IMR-90 (cell line): ENCODE results near the gene TXNDC16. TPM values are rescaled to one million over a fixed set of nuclear protein-coding genes. Genes with fewer than 3 reads are reported as not detected.

ENCODE experiments used
- ATAC-seq: fragments of 200-7000 bp; cut with Tn5 transposase; 2 replicates; pipeline ENCODE4 v1.9.1; 2020; ENCODE audit warnings: low read depth, mild to moderate bottlenecking, moderate library complexity
- BruUV-seq: library from RNA; stranded (reverse); fragments of 400-500 nt; replicated peaks from 2 replicates; lab custom pipeline; 2021; lab: Mats Ljungman, UMichigan
- CTCF ChIA-PET: fragments of 300-600 bp; formaldehyde crosslinking; extraction: SDS; loops from one replicate; lab custom pipeline; 2021; ENCODE audit warnings: antibody characterized with exemption; lab: Yijun Ruan, JAX
- POLR2A ChIA-PET: fragments of 300-600 bp; sonication (Branson Sonifier 250); formaldehyde crosslinking; loops from one replicate; lab custom pipeline; 2022; ENCODE audit warnings: antibody characterized with exemption; ENCODE audit not compliant: unreplicated experiment; lab: Charles Lee
- DNase-seq: peaks from one replicate; pipeline ENCODE4 v3.0.0; 2013
- H2AFZ ChIP-seq: replicated peaks from 2 replicates; pipeline ENCODE3; 2013; ENCODE audit warnings: low read length, mild to moderate bottlenecking; ENCODE audit not compliant: poor library complexity
- H2AK5ac ChIP-seq: 2 replicates; pipeline ENCODE4 v1.6.1; 2013; ENCODE audit warnings: low read depth, low read length, inconsistent platforms
- H2AK9ac ChIP-seq: replicated peaks from 2 replicates; pipeline ENCODE3; 2013; ENCODE audit warnings: mild to moderate bottlenecking, low read depth, low read length, moderate library complexity; ENCODE audit not compliant: poor library complexity
- H2BK120ac ChIP-seq: 2 replicates; pipeline ENCODE4 v1.6.1; 2013; ENCODE audit warnings: low read depth, low read length, inconsistent platforms
- H2BK15ac ChIP-seq: 3 replicates; pipeline ENCODE4 v1.6.1; 2013; ENCODE audit warnings: low read depth, low read length, inconsistent platforms
- H2BK20ac ChIP-seq: 2 replicates; pipeline ENCODE4 v1.6.1; 2013; ENCODE audit warnings: low read depth, mild to moderate bottlenecking, inconsistent platforms, low read length, moderate library complexity
- H2BK5ac ChIP-seq: 2 replicates; pipeline ENCODE4 v1.6.1; 2013; ENCODE audit warnings: mild to moderate bottlenecking, low read depth, low read length, inconsistent platforms; ENCODE audit not compliant: poor library complexity, severe bottlenecking
- H3K14ac ChIP-seq: replicated peaks from 2 replicates; pipeline ENCODE4 v1.6.1; 2013; ENCODE audit warnings: low read depth, low read length, inconsistent platforms
- H3K18ac ChIP-seq: 2 replicates; pipeline ENCODE4 v1.6.1; 2013; ENCODE audit warnings: low read depth, low read length, control low read depth
- H3K23ac ChIP-seq: 2 replicates; pipeline ENCODE4 v1.6.1; 2013; ENCODE audit warnings: low read depth, low read length, inconsistent platforms
- H3K27ac ChIP-seq: 2 replicates; pipeline ENCODE4 v1.5.1; 2013; ENCODE audit warnings: mild to moderate bottlenecking, control low read depth, low read length; ENCODE audit not compliant: insufficient read depth
- H3K27me3 ChIP-seq: 2 replicates; pipeline ENCODE4 v1.6.1; 2013; ENCODE audit warnings: low read length; ENCODE audit not compliant: control insufficient read depth, insufficient read depth
- H3K36me3 ChIP-seq: 2 replicates; pipeline ENCODE4 v1.6.1; 2013; ENCODE audit warnings: low read length, mixed read lengths; ENCODE audit not compliant: control insufficient read depth, insufficient read depth
- H3K4ac ChIP-seq: 2 replicates; pipeline ENCODE4 v1.6.1; 2013; ENCODE audit warnings: low read depth, low read length, inconsistent platforms
- H3K4me1 ChIP-seq: 2 replicates; pipeline ENCODE4 v1.6.1; 2013; ENCODE audit warnings: low read length, mixed read lengths; ENCODE audit not compliant: control insufficient read depth, insufficient read depth
- H3K4me2 ChIP-seq: 2 replicates; pipeline ENCODE4 v1.6.1; 2013; ENCODE audit warnings: low read depth, mild to moderate bottlenecking, control low read depth, low read length, moderate library complexity
- H3K4me3 ChIP-seq: 2 replicates; pipeline ENCODE4 v1.5.1; 2013; ENCODE audit warnings: low read depth, mild to moderate bottlenecking, control low read depth, low read length, moderate library complexity; ENCODE audit not compliant: insufficient read depth
- H3K56ac ChIP-seq: 2 replicates; pipeline ENCODE4 v1.6.1; 2013; ENCODE audit warnings: low read length, inconsistent platforms; ENCODE audit not compliant: insufficient read depth; ENCODE audit errors: extremely low read depth
- H3K79me1 ChIP-seq, 2 experiments: 2 replicates each; pipeline ENCODE4 v1.6.1; 2013; ENCODE audit warnings: low read length in 2 of 2, inconsistent platforms in 1 of 2, low read depth in 1 of 2
- H3K9ac ChIP-seq: 2 replicates; pipeline ENCODE4 v1.6.1; 2013; ENCODE audit warnings: low read depth, low read length, control low read depth
- H3K9me1 ChIP-seq: 2 replicates; pipeline ENCODE4 v1.6.1; 2013; ENCODE audit warnings: low read length, inconsistent platforms; ENCODE audit not compliant: insufficient read depth
- H3K9me3 ChIP-seq: 2 replicates; pipeline ENCODE4 v1.6.1; 2013; ENCODE audit warnings: low read length; ENCODE audit not compliant: control insufficient read depth, insufficient read depth
- H4K20me1 ChIP-seq: 2 replicates; pipeline ENCODE4 v1.6.1; 2013; ENCODE audit warnings: low read length, inconsistent platforms; ENCODE audit not compliant: insufficient read depth
- H4K5ac ChIP-seq: 2 replicates; pipeline ENCODE4 v1.6.1; 2013; ENCODE audit warnings: mild to moderate bottlenecking, low read depth, low read length, control low read depth
- H4K8ac ChIP-seq, 2 experiments: 2 replicates each; pipeline ENCODE4 v1.6.1; 2013; ENCODE audit warnings: low read depth in 2 of 2, low read length in 2 of 2, control low read depth in 1 of 2, inconsistent platforms in 1 of 2
- H4K91ac ChIP-seq: 2 replicates; pipeline ENCODE4 v1.6.1; 2013; ENCODE audit warnings: low read depth, low read length, inconsistent platforms; ENCODE audit not compliant: insufficient read depth
- CHD1 ChIP-seq: IDR thresholded peaks from 2 replicates; pipeline ENCODE4 v1.6.1; 2012; ENCODE audit warnings: low read depth, low read length, improper control_type of control experiment
- MAZ ChIP-seq: IDR thresholded peaks from 2 replicates; pipeline ENCODE4 v1.6.1; 2012; ENCODE audit warnings: low read depth, mild to moderate bottlenecking, low read length, improper control_type of control experiment, moderate library complexity, borderline replicate concordance
- POLR2A ChIP-seq: IDR thresholded peaks from 2 replicates; pipeline ENCODE4 v1.6.1; 2012; ENCODE audit warnings: mild to moderate bottlenecking, low read depth, low read length
- RCOR1 ChIP-seq: IDR thresholded peaks from 2 replicates; pipeline ENCODE4 v1.6.1; 2012; ENCODE audit warnings: mild to moderate bottlenecking, low read length, improper control_type of control experiment; ENCODE audit not compliant: insufficient replicate concordance
- RFX5 ChIP-seq: IDR thresholded peaks from 2 replicates; pipeline ENCODE4 v1.8.0; 2012; ENCODE audit warnings: low read depth, mild to moderate bottlenecking, low read length, moderate library complexity
- WGBS, 2 experiments: methylation state at CpG; one replicate each; pipeline versions ENCODE4 v1.1.5 to v1.1.7; 2013; ENCODE audit warnings: missing lambda C conversion rate in 2 of 2; ENCODE audit not compliant: insufficient read length in 1 of 2; ENCODE audit errors: extremely low coverage in 2 of 2; 5-methylcytosine and 5-hydroxymethylcytosine counted together
- dilution Hi-C: fragments of 300-500 bp; cut with HindIII; formaldehyde crosslinking; loops from one replicate; pipeline ENCODE4 v1.14.3; 2018; ENCODE audit warnings: low sequenced_read_pairs; ENCODE audit not compliant: unreplicated experiment
- in situ Hi-C: fragments of 300-500 bp; cut with MboI; formaldehyde crosslinking; loops from 3 replicates; pipeline ENCODE4 v1.14.3; 2019; ENCODE audit warnings: low sequenced_read_pairs, inconsistent platforms, mixed read lengths
- intact Hi-C: fragments of 100-400 bp; cut with micrococcal nuclease; formaldehyde crosslinking; loops from 2 replicates; pipeline ENCODE4 v1.10.0; 2022
- polyA plus RNA-seq, 3 experiments: library from polyadenylated mRNA; depleted of rRNA; stranded (reverse); fragments of >200 nt; gene quantifications; 2 replicates each; pipeline ENCODE4 v1.2.3, GENCODE V29; 2012; ENCODE audit warnings: low replicate concordance in 1 of 3
- total RNA-seq: library from RNA; depleted of rRNA; stranded (reverse); fragments of >200 nt; gene quantifications from 2 replicates; pipeline ENCODE4 v1.2.3, GENCODE V29; 2012
- TF ChIP-seq, protein P1 (sequence below): fragments of 150-350 bp; IDR thresholded peaks from 2 replicates; pipeline ENCODE4 v1.6.1; 2016; ENCODE audit warnings: low read depth, mild to moderate bottlenecking, low read length, moderate library complexity, borderline replicate concordance

Gene TXNDC16
- total and polyA plus RNA-seq, 2 of the 4 experiments (the other 2 are of a cell fraction) = 1.4 TPM

- Histone ChIP-seq H2AK5ac (peak overlapping the region; percentile 79), H2BK15ac (no peak overlapping the region; the same call in 2 of the 3 replicates), H2BK120ac (peak overlapping the region; percentile 73), H3K4ac (peak overlapping the region; percentile 42), H2AK9ac (no peak overlapping the region), H3K14ac (no peak overlapping the region; the same call in 1 of the 2 replicates), H4K91ac (peak overlapping the region; percentile 68; the same call in 1 of the 2 replicates), H3K4me2 (no peak overlapping the region), H2BK5ac (no peak overlapping the region), H3K36me3 (no peaks in the 10 kb centered on the region), H2AFZ (no peak overlapping the region), H3K9me1 (peaks cover 7% of the 10 kb centered on the region; the same call in 1 of the 2 replicates), H3K4me1 (peaks cover 16% of the 10 kb centered on the region), H3K4me3 (no peak overlapping the region), H4K8ac (0 out of 4 replicates have a peak overlapping the region, but pooled peaks of 1 of the 2 experiments have one; percentile 31), H3K27me3 (no peaks in the 10 kb centered on the region), H3K56ac (no peak overlapping the region), H3K79me1 (no peaks in the 10 kb centered on the region), H3K23ac (no peak overlapping the region), H3K9ac (no peak overlapping the region), H3K9me3 (peaks cover 3% of the 10 kb centered on the region), H4K20me1 (no peaks in the 10 kb centered on the region), H4K5ac (peak overlapping the region; percentile 74; the same call in 1 of the 2 replicates), H3K27ac (peak overlapping the region; percentile 42; the same call in 1 of the 2 replicates), H3K18ac (peak overlapping the region; percentile 63), H2BK20ac (no peak overlapping the region)
- WGBS, 2 experiments = no CpG with 5 or more reads among the region's 5 CpGs
- ChIA-PET CTCF (interaction anchor here (1.1 to 2.4 kb wide), 2 partner anchors 81 to 98 kb away, joined by 3 to 12 read pairs; no protein-coding TSS in a partner anchor), POLR2A (no interaction called here)
- TF ChIP-seq RFX5 = no peak
- no peak for TF ChIP-seq RCOR1
- no peak for TF ChIP-seq CHD1
- no peak for TF ChIP-seq MAZ
- TF ChIP-seq POLR2A = no peak
- TF ChIP-seq, protein P1, sequence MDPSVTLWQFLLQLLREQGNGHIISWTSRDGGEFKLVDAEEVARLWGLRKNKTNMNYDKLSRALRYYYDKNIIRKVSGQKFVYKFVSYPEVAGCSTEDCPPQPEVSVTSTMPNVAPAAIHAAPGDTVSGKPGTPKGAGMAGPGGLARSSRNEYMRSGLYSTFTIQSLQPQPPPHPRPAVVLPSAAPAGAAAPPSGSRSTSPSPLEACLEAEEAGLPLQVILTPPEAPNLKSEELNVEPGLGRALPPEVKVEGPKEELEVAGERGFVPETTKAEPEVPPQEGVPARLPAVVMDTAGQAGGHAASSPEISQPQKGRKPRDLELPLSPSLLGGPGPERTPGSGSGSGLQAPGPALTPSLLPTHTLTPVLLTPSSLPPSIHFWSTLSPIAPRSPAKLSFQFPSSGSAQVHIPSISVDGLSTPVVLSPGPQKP = no peak
- in situ Hi-C loops = no loop called here
- ATAC-seq (no peak), DNase-seq (no peak)
- dilution Hi-C loops = no loop called here
- BruUV-seq = no TSS peak
- intact Hi-C loops = no loop called here
These were observed 153.2 kb downstream of the TXNDC16 start for GRCh38 chr14:52399104-52399503.
